Chondrocyte (in vitro differentiated cells): ENCODE results near the gene ANKRD39. TPM values are rescaled to one million over a fixed set of nuclear protein-coding genes. Genes with fewer than 3 reads are reported as not detected.
A peak's percentile ranks its signal among the peaks of the same experiment; 100 is the strongest.

Experiments used
- DNase-seq: peaks from one replicate; pipeline ENCODE4 v3.0.0; 2021; ENCODE audit warnings: mixed read lengths, low spot score
- H3K27ac Mint-ChIP-seq: one replicate; pipeline ENCODE4 v1.8.0; 2021; ENCODE audit warnings: mild to moderate bottlenecking, moderate library complexity, mixed read lengths; ENCODE audit not compliant: unreplicated experiment
- H3K27me3 Mint-ChIP-seq: 2 replicates; pipeline ENCODE4 v1.8.0; 2021; ENCODE audit warnings: low read depth, mixed read lengths
- H3K36me3 Mint-ChIP-seq: 2 replicates; pipeline ENCODE4 v1.8.0; 2021; ENCODE audit warnings: low read depth, mixed read lengths
- H3K4me1 Mint-ChIP-seq: 2 replicates; pipeline ENCODE4 v1.8.0; 2021; ENCODE audit warnings: low read depth, mild to moderate bottlenecking, mixed read lengths
- H3K4me3 Mint-ChIP-seq: one replicate; pipeline ENCODE4 v1.8.0; 2021; ENCODE audit warnings: mild to moderate bottlenecking, moderate library complexity, mixed read lengths; ENCODE audit not compliant: unreplicated experiment
- H3K9me3 Mint-ChIP-seq: 2 replicates; pipeline ENCODE4 v1.8.0; 2021; ENCODE audit warnings: low read depth, mixed read lengths
- CTCF ChIP-seq: fragments of 200-600 bp; sonication (generic); IDR thresholded peaks from 2 replicates; pipeline ENCODE4 v1.5.0; 2021; ENCODE audit warnings: antibody characterized with exemption, mild to moderate bottlenecking, moderate library complexity
- long read RNA-seq: library from polyadenylated mRNA; stranded (forward); transcript quantifications from one replicate; pipeline ENCODE4 v2.0.0, GENCODE V29; 2021
- total RNA-seq: library from RNA; stranded (reverse); gene quantifications from 3 replicates; pipeline ENCODE4 v1.2.1, GENCODE V29; 2021

ANKRD39 gene
- total RNA-seq, result 7.9 to 11.2 TPM (median 8.3 TPM) in 3 replicates
- long read RNA-seq, transcript ANKRD39-201 (4 exons, 976 nt), result major isoform, 8 of 8 reads
- long read RNA-seq, partial matches to known transcripts, result 0 of 8 reads
- long read RNA-seq, other reads (novel, unspliced or antisense), result 0 of 8 reads

- H3K4me1 Mint-ChIP-seq, result peaks cover 30% of the 10 kb centered on the region
- peaks cover 14% of the 10 kb centered on the region for H3K36me3 Mint-ChIP-seq
- peak within 1 kb of the TSS; percentile 81 for H3K4me3 Mint-ChIP-seq
- H3K9me3 Mint-ChIP-seq, result no peaks in the 10 kb centered on the region
- peak within 1 kb of the TSS; percentile 83 for H3K27ac Mint-ChIP-seq
- no peaks in the 10 kb centered on the region for H3K27me3 Mint-ChIP-seq
- peak; percentile 97 for DNase-seq
- TF ChIP-seq CTCF, result peak; percentile 84
These were observed at the start of gene ANKRD39 for GRCh38 chr2:96857667-96858372. Gene ANKRD39 (minus strand): TSS chr2:96858016. CDS start chr2:96857987, 29 bp downstream.

GRCh38 chr2:96906729-96907114, 48.9 kb upstream of the ANKRD39 start:
- no peaks in the 10 kb centered on the region for H3K9me3 Mint-ChIP-seq
- peak overlapping the region; percentile 33 for H3K4me3 Mint-ChIP-seq
- peak overlapping the region; percentile 74 for H3K27ac Mint-ChIP-seq
- no peaks in the 10 kb centered on the region for H3K27me3 Mint-ChIP-seq
- peaks cover 20% of the 10 kb centered on the region for H3K4me1 Mint-ChIP-seq
- H3K36me3 Mint-ChIP-seq, result no peaks in the 10 kb centered on the region
- no peak for DNase-seq
- peak; percentile 1 for TF ChIP-seq CTCF

GRCh38 chr2:96903815-96904214, 46.0 kb upstream of the ANKRD39 start:
- Mint-ChIP-seq H3K4me3 (no peak overlapping the region), H3K27me3 (no peaks in the 10 kb centered on the region), H3K4me1 (peaks cover 20% of the 10 kb centered on the region), H3K27ac (no peak overlapping the region), H3K36me3 (no peaks in the 10 kb centered on the region), H3K9me3 (no peaks in the 10 kb centered on the region)
- DNase-seq, result no peak
- no peak for TF ChIP-seq CTCF

GRCh38 chr2:96903318-96903717, 45.5 kb upstream of the ANKRD39 start:
- no peaks in the 10 kb centered on the region for H3K9me3 Mint-ChIP-seq
- no peak for TF ChIP-seq CTCF
- no peaks in the 10 kb centered on the region for H3K36me3 Mint-ChIP-seq
- H3K27me3 Mint-ChIP-seq, result no peaks in the 10 kb centered on the region
- no peak for DNase-seq
- H3K4me1 Mint-ChIP-seq, result peaks cover 20% of the 10 kb centered on the region
- no peak overlapping the region for H3K27ac Mint-ChIP-seq
- H3K4me3 Mint-ChIP-seq, result no peak overlapping the region

- H3K4me1 Mint-ChIP-seq, result no peaks in the 10 kb centered on the region
- TF ChIP-seq CTCF, result no peak
- H3K9me3 Mint-ChIP-seq, result no peaks in the 10 kb centered on the region
- H3K27me3 Mint-ChIP-seq, result no peaks in the 10 kb centered on the region
- DNase-seq, result no peak
- no peaks in the 10 kb centered on the region for H3K36me3 Mint-ChIP-seq
- no peak overlapping the region for H3K4me3 Mint-ChIP-seq
- no peak overlapping the region for H3K27ac Mint-ChIP-seq
These were observed 42.4 kb upstream of the ANKRD39 start for GRCh38 chr2:96900237-96900636.
